ENCODE results near the gene ATF7IP2.

ATF7IP2 gene

DNA sequence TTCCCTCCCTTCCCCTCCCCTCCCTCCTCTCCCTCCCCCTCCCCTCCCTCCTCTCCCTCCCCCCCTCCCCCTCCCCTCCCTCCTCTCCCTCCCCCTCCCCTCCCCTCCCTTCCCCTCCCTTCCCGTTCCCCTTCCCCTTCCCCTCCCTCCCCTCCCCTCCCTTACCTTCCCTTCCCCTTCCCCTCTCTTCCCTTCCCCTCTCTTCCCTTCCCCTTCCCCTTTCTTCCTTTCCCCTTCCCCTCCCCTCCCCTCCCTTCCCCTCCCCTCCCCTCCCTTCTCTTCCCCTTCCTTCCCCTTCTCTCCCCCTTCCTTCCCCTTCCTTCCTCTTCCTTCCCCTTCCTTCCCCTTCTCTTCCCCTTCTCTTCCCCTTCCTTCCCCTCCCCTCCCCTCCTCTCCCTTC is 133.4 kb downstream of the ATF7IP2 start:
- CTCF ChIA-PET = interaction anchor here (2.5 to 6.4 kb wide), 2 partner anchors 9 to 217 kb away, joined by 11 to 39 read pairs; no protein-coding TSS in a partner anchor
- TF ChIP-seq, protein P1, sequence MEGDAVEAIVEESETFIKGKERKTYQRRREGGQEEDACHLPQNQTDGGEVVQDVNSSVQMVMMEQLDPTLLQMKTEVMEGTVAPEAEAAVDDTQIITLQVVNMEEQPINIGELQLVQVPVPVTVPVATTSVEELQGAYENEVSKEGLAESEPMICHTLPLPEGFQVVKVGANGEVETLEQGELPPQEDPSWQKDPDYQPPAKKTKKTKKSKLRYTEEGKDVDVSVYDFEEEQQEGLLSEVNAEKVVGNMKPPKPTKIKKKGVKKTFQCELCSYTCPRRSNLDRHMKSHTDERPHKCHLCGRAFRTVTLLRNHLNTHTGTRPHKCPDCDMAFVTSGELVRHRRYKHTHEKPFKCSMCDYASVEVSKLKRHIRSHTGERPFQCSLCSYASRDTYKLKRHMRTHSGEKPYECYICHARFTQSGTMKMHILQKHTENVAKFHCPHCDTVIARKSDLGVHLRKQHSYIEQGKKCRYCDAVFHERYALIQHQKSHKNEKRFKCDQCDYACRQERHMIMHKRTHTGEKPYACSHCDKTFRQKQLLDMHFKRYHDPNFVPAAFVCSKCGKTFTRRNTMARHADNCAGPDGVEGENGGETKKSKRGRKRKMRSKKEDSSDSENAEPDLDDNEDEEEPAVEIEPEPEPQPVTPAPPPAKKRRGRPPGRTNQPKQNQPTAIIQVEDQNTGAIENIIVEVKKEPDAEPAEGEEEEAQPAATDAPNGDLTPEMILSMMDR (IDR thresholded peaks at IDR 0.05; ENCODE audit: control extremely low read depth, extremely low read depth, low read depth, missing control alignments) = no peak
- DNase-seq (ENCODE audit: extremely low spot score) = no peak
- POLR2A ChIA-PET = no interaction called here

DNA sequence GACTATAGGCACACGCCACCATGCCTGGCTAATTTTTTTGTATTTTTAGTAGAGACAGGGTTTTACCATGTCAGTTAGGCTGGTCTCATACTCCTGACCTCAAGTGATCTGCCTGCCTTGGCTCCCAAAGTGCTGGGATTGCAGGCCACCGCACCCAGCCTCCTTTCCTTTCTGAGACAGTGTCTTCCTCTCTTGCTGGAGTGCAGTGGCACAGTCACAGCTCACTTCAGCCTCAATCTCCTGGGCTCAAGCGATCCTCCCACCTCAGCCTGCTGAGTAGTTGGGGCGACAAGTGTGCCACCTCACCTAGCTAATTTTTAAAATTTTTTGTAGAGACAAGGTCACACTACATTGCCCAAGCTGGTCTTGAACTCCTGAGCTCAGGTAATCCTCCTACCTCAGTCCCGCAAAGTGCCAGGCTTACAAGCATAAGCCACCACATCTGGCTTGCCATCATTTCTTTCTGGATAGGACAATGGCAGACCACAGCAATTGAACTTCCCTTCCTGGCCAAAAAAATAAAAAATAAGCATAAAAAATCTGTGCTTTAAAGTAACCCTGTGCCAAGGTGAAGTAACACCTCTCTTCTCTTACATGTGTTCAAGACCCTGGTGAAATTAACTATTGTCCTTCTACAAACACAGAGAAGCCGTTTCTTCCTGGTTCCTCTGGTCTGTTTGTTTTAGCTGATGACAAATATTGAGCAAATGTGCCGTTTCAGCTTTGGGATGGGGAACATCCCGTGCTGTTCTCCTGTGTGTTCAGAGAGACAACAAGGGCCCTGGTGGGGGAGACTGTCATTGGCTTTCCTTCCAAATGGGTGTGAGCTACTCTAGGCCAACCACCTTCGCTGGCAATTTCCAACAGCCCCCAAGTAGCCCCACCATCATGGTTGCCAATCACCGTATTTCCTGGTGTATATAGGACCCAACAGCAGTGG is 134.3 kb downstream of the ATF7IP2 start:
- ChIA-PET POLR2A (interaction anchor here (0.7 kb wide), 1 partner anchor 351 kb away, joined by 3 read pairs; no protein-coding TSS in a partner anchor), CTCF (interaction anchor here (1.1 to 6.4 kb wide), 5 partner anchors 10 to 399 kb away, joined by 3 to 39 read pairs (median 10); no protein-coding TSS in a partner anchor)
- TF ChIP-seq, protein P1 (IDR thresholded peaks at IDR 0.05; ENCODE audit: control extremely low read depth, extremely low read depth, low read depth, missing control alignments) = no peak
- no peak for DNase-seq (ENCODE audit: extremely low spot score)

DNA sequence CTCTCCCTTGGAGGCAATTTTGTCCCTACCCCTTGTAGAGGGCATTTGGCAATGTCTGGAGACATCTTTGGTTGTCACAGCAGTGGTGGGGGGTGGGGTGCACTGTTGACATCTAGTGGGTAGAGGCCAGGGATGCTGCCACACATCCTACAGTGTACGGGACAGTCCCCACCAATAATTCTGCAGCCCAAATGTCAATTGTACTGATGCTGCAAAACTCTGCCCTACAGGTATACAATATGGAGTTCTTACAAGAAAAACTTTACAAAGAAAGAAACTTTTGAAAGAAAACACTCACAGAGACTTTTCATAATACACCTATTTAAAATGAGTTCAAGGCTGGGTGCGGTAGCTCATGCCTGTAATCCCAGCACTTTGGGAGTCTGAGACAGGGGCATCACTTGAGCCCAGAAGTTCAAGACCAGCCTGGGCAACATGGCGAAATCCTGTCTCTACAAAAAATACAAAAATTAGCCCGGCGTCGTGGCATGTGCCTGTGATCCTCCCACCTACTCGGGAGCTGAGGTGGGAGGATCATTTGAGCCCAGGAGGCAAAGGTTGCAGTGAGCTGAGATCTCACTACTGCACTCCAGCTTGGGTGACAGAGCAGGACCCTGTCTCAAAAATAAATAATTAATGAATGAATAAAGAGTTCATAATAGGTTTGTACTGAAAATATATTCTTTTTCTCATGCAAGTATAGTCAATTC is 135.2 kb downstream of the ATF7IP2 start:
- ChIA-PET CTCF (interaction anchor here (0.7 to 6.4 kb wide), 8 partner anchors 10 to 409 kb away, joined by 3 to 39 read pairs (median 4); no protein-coding TSS in a partner anchor), POLR2A (no interaction called here)
- no peak for DNase-seq (ENCODE audit: extremely low spot score)
- TF ChIP-seq, protein P1 (IDR thresholded peaks at IDR 0.05; ENCODE audit: control extremely low read depth, extremely low read depth, low read depth, missing control alignments) = no peak

DNA sequence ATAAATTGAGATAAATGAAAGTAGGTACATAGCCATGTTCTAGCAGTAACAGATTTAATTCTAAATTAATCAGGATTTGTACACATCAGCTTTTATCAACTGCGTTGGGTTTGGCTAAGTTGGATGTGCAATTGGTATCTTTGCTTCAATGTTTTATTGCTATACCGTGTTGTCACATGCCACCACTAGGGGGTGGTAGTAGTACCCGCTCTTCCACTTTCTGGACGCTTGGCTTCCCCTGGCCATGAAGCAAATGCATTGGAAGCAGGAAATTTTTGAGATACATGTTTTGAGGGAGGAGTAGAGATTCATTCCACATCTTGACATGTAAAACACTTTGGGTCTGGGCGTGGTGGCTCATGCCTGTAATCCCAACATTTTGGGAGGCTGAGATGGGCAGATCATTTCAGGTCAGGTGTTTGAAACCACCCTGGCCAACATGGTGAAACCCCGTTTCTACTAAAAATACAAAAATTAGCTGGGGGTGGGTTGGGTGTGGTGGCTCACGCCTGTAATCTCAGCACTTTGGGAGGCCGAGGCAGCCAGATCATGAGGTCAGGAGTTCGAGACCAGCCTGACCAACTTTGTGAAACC is 135.9 kb downstream of the ATF7IP2 start:
- CTCF ChIA-PET = interaction anchor here (0.7 to 6.4 kb wide), 11 partner anchors 9 to 409 kb away, joined by 3 to 39 read pairs (median 3); no protein-coding TSS in a partner anchor

DNA sequence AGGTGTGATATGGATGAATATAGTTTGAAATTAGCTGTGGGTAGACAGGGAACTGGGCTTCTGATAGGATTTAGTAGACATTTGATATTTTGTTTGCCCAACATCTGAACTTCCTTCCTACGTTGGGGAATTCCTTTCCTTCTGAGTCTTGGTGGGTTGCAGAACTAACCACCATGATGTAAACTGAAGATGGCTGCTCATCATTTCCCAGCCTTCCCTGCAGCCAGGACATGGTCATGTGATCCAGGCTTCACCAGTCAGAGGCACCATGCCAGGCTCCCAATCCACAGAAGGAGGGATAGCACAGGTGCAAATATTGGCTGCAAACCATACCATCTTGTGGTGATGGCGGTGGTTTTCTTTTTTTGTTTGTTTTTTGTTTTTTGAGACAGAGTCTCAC is 137.1 kb downstream of the ATF7IP2 start:
- TF ChIP-seq, protein P1 (IDR thresholded peaks at IDR 0.05; ENCODE audit: control extremely low read depth, extremely low read depth, low read depth, missing control alignments) = no peak
- ChIA-PET POLR2A (interaction anchor here (0.6 kb wide), 1 partner anchor 1432 kb away, joined by 3 read pairs; no protein-coding TSS in a partner anchor), CTCF (interaction anchor here (0.7 to 6.4 kb wide), 10 partner anchors 8 to 1009 kb away, joined by 3 to 39 read pairs (median 4); no protein-coding TSS in a partner anchor)
- no peak for DNase-seq (ENCODE audit: extremely low spot score)

More for the DNA sequence above, 135.9 kb downstream of the ATF7IP2 start:
- POLR2A ChIA-PET = no interaction called here
- DNase-seq (ENCODE audit: extremely low spot score) = peak; percentile 67
- TF ChIP-seq, protein P1 (IDR thresholded peaks at IDR 0.05; ENCODE audit: control extremely low read depth, extremely low read depth, low read depth, missing control alignments) = peak; percentile 60
